HG03469 (cell line): ENCODE data around the gene ABCA9.
"Not testable (repeated sequence)": the region's sequence is repeated elsewhere in the genome, so short reads cannot be mapped to it uniquely, and the experiment has no call there.

ENCODE experiments used
- ATAC-seq: cut with Tn5 transposase; IDR thresholded peaks from one replicate; pipeline ENCODE4 v1.9.1; 2021; ENCODE audit warnings: mild to moderate bottlenecking, moderate library complexity, moderate number of reproducible peaks; ENCODE audit not compliant: unreplicated experiment

ABCA9 gene

DNA sequence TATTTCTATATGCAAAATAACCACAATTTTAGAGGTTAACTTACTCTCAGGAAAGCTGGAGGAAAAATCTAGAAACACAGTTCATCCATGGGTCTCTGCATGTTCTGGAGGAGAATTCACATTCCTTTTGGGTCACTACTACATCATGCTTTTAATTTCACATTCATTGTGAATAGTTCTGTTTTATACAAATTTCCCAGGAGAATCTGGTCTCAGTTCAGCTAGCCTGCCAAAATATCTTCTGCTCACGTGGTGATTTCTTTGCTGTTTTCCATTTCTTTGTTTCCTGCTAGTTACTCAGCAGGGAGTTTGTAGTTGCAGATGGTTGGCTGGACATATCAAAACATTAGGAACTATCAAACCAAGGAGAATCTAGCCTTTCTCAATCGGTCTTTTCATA lies at the start of gene ABCA9:
TSS of gene ABCA9 (minus strand) at position 106 of the 400 bp plus-strand sequence. CDS start 9,801 bp downstream, outside the sequence.
- ATAC-seq: no peak

DNA sequence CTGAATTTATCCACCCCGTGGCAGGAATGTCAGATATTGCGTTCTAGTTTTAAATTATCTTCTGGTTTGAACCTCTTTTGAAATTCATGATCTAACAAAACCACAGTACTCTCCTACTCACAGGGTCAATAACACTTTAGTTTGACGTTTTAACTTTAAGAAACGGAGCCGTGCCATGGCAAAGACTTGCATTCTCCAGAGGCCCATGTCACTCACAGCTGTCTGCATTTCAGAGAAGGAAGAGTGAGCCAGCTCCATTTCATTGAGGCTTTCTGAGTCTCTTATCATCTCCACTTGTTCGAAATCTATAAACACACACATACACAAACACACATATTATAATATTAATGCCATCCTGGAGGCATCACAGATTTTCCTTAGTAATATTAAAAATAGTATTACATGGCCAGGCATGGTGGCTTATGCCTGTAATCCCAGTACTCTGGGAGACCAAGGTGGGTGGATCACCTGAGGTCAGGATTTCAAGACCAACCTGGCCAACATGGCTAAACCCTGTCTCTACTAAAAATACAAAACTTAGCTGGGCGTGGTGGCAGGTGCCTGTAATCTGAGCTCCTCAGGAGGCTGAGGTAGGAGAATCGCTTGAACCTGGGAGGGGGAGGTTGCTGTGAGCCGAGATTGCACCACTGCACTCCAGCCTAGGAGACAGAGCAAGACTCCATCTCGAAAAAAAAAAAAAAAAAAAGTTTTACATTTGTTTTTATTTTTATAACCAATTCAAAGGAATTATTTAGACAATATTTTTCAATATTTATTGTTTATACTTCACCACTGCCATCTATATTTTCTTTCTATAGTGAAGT lies 45.4 kb upstream of the ABCA9 start:
- ATAC-seq: no peak

GRCh38 chr17:69103557-69104233 lies 43.0 kb upstream of the ABCA9 start:
- no peak for ATAC-seq

DNA sequence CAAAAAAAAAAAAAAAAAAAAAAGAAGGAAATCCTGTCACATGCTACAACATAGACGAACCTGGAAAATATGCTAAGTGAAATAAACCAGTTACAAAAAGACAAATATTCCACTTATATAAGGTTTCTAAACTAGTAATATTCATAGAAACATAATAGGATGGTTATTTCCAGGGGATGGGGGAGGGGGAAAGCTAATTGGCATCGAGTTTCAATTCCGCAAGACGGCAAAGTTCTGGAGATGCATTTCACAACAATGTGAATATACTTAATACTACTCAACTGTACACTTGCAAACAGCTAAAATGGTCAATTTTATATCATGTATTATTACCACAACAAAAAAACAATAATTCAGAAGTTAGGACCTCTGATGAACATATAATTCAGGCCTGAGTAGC lies 37.9 kb upstream of the ABCA9 start:
- no peak for ATAC-seq

DNA sequence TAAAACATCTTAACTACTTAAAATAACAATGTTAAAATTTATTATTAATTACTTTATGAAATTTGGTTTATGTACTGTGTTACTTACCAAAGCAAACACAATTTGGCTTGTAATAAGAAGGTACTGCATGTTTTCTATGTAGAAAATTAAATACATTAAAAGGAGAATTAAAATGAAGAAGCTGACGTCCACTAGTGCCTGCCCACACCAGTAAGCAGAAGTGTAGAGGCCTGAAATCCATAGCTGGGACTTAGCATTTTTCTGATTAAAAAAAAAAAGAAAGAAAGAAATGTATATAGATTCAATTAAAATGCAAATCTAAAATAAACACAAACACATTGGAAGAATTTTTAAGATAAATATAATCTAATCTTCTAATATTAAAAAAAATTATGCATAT lies 35.8 kb upstream of the ABCA9 start:
- ATAC-seq: no peak

DNA sequence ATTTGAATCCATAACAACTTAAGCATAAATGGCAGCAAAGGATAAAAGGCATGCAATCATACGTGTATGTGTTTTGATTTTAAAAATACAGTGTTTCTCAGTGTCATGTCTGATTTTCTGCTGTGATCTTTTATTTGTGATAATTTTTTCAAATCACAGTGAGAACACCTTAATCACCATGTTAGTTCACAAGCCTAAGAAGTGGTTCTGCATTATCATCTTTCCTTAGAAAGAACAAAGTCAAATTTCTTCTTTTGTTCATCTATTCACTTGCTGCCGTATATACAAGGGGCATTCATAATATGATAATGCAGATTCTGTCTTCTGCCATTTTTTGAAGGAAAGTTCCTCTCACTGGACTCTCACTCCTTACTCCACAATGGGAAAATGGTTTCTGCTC lies 33.3 kb upstream of the ABCA9 start:
- no peak for ATAC-seq

DNA sequence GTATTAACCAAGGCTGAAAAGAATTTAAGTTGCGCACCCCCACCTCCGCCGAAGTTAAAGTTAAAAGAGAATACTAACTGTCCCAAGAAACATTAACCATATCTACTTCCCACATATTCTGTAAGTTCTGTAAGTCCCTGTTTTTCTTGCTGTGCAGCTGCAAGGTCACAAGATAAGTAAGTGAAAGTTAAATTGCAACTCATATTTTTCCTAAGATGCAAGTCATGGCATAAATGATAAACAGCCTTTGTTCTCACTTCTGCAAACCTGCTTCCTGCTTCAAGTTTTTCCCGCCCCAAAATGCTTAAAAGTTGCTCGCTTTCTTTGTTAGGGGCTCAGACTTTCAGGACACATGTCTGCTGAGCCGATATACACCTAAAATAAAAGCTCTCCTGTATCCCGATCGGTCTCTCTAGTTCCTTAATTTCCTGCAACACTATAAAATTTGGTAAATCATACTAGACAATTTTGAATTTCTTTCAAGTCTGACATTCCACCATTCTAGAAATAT lies 32.6 kb upstream of the ABCA9 start:
- no peak for ATAC-seq

DNA sequence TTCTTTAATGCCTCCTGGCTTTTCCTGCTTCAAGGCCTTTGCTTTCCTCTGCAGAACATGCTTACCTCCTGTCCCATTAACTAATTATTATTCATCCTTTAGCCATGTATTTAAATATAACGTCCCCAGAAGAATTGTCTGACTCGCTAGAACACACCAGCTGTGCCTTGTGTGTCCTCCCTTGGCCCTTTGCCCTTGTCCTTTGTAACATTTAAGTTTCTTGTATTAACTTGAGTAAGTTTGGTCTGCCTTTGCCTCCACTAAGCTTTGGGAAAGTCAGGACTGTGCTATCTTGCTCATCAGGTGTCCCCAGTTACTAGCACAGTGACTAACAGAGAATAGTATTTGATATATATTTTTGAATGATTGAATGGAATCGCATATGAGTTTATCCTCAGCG lies 29.6 kb upstream of the ABCA9 start:
- ATAC-seq: no peak

GRCh38 chr17:69088643-69089200 lies 28.0 kb upstream of the ABCA9 start:
- no peak for ATAC-seq

GRCh38 chr17:69086641-69087040 lies 25.9 kb upstream of the ABCA9 start:
- ATAC-seq: no peak

GRCh38 chr17:69084911-69085310 lies 24.2 kb upstream of the ABCA9 start:
- no peak for ATAC-seq

GRCh38 chr17:69082696-69083095 lies 22.0 kb upstream of the ABCA9 start:
- no peak for ATAC-seq

- no peak for ATAC-seq
Measured at GRCh38 chr17:69078864-69079263, 18.1 kb upstream of the ABCA9 start.

DNA sequence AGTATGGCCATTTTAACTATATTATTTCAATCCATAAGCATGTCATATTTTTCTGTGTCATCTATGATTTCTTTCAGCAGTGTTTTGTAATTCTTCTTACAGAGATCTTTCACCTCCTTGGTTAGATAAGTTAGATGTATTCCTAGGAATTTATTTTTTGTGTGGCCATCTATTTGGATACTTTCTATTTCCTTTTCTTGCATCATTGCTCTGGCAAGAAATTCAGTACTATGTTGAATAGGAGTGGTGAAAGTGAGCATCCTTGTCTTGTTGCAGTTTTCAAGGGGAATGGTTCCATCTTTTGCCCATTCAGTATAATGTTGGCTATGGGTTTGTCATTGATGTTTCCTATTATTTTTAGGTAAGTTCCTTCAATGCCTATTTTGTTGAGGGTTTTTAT lies 15.1 kb upstream of the ABCA9 start:
- no peak for ATAC-seq

DNA sequence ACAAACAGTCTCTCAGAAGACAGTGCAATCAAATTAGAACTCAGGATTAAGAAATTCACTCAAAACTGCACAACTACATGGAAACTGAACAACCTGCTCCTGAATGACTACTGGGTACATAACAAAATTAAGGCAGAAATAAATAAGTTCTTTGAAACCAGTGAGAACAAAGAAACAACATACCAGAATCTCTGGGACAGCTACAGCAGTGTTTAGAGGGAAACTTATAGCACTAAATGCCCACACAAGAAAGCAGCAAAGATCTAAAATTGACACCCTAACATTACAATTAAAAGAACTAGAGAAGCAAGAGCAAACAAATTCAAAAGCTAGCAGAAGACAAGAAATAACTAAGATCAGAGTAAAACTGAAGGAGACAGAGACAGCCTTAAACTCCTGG lies 12.7 kb upstream of the ABCA9 start:
- ATAC-seq: not testable (repeated sequence)

- ATAC-seq: not testable (repeated sequence)
Measured at GRCh38 chr17:69072803-69073256, 12.1 kb upstream of the ABCA9 start.

DNA sequence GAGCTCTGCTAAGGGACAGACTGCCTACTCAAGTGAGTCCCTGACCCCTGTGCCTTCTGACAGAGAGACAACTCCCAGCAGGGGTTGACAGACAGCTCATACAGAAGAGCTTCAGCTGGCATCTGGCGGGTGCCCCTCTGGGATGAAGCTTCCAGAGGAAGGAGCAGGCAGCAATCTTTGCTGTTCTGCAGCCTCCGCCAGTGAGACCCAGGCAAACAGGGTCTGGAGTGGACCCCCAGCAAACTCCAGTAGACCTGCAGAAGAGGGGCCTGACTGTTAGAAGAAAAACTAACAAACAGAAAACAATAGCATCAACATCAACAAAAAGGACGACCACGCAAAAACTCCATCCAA lies 10.5 kb upstream of the ABCA9 start:
- ATAC-seq: not testable (repeated sequence)

- not testable (repeated sequence) for ATAC-seq
Measured at GRCh38 chr17:69070378-69071232, 9.9 kb upstream of the ABCA9 start.

GRCh38 chr17:69069226-69069750 lies 8.6 kb upstream of the ABCA9 start:
- ATAC-seq: no peak

- ATAC-seq: no peak
Measured at GRCh38 chr17:69067274-69068047, 6.7 kb upstream of the ABCA9 start.
